K562 (cell line): ENCODE measurements around the gene PALM3. TPM values are rescaled to one million over a fixed set of nuclear protein-coding genes. Genes with fewer than 3 reads are reported as not detected.

Experiments used
- CBFA2T3 ChIP-seq: fragments of 450-650 bp; IDR thresholded peaks from 2 replicates; pipeline ENCODE4 v1.6.1; 2017
- CTCF ChIP-seq, 3 experiments: IDR thresholded peaks in 2 of 3; conservative IDR thresholded peaks in 1 of 3; 2 replicates each; pipeline ENCODE4 v1.5.1; 2011 to 2012; ENCODE audit warnings: low read length in 3 of 3, mild to moderate bottlenecking in 3 of 3, control low read depth in 2 of 3, improper control_type of control experiment in 1 of 3, inconsistent platforms in 1 of 3, low read depth in 1 of 3, mixed read lengths in 1 of 3, moderate library complexity in 1 of 3; ENCODE audit not compliant: insufficient read depth in 2 of 3
- DPF2 ChIP-seq: fragments of 450-650 bp; IDR thresholded peaks from 2 replicates; pipeline ENCODE4 v1.6.1; 2016
- FOXP4 ChIP-seq: sonication (generic); formaldehyde crosslinking; IDR thresholded peaks from 2 replicates; pipeline ENCODE4 v1.8.0; 2022; ENCODE audit warnings: mild to moderate bottlenecking, missing genetic modification reagents, borderline replicate concordance
- HMGN3 ChIP-seq: IDR thresholded peaks from 2 replicates; pipeline ENCODE4 v1.6.1; 2011; ENCODE audit warnings: borderline replicate concordance, low read depth, mild to moderate bottlenecking, mixed read lengths, low read length; ENCODE audit not compliant: insufficient read length; ENCODE audit errors: extremely low read depth
- HNRNPL ChIP-seq: fragments of 200-400 bp; formaldehyde crosslinking; IDR thresholded peaks from 2 replicates; pipeline ENCODE4 v1.6.1; 2017; ENCODE audit warnings: low read depth, mild to moderate bottlenecking, low read length
- ID3 ChIP-seq, 2 experiments: fragments of 250-450 bp in 1 of 2; fragments of 450-650 bp in 1 of 2; sonication (Bioruptor Pico) in 1 of 2; IDR thresholded peaks; 2 replicates each; pipeline versions ENCODE4 v1.6.1 to v1.8.0; 2016 to 2021; ENCODE audit warnings: mild to moderate bottlenecking in 2 of 2, moderate library complexity in 2 of 2, missing compliant biosample characterization in 1 of 2, missing genetic modification characterization in 1 of 2
- PRDM10 ChIP-seq: fragments of 450-650 bp; IDR thresholded peaks from 2 replicates; pipeline ENCODE4 v1.6.1; 2018; ENCODE audit not compliant: partially characterized antibody
- RBM14 ChIP-seq: fragments of 200-400 bp; formaldehyde crosslinking; IDR thresholded peaks from 2 replicates; pipeline ENCODE4 v1.6.1; 2018; ENCODE audit warnings: low read depth, mild to moderate bottlenecking, low read length, moderate library complexity, borderline replicate concordance; ENCODE audit not compliant: insufficient read depth
- SMC3 ChIP-seq: conservative IDR thresholded peaks from 2 replicates; pipeline ENCODE4 v1.6.1; 2011; ENCODE audit warnings: low read depth, low read length, improper control_type of control experiment; ENCODE audit not compliant: insufficient read depth
- SNIP1 ChIP-seq: fragments of 450-650 bp; IDR thresholded peaks from 2 replicates; pipeline ENCODE4 v1.7.1; 2017; ENCODE audit warnings: low read depth, mild to moderate bottlenecking
- STAT5B ChIP-seq: fragments of 250-450 bp; sonication (Bioruptor Pico); IDR thresholded peaks from 2 replicates; pipeline ENCODE4 v1.8.0; 2021; ENCODE audit warnings: mild to moderate bottlenecking, inconsistent platforms
- TAF15 ChIP-seq: fragments of 200-400 bp; formaldehyde crosslinking; IDR thresholded peaks from 2 replicates; pipeline ENCODE4 v1.6.1; 2017; ENCODE audit warnings: mild to moderate bottlenecking, low read depth, low read length, moderate library complexity
- TEAD1 ChIP-seq, 2 experiments: fragments of 450-650 bp in 1 of 2; sonication (generic) in 1 of 2; formaldehyde crosslinking; IDR thresholded peaks; 2 replicates each; pipeline versions ENCODE4 v1.4.0 to v1.8.0; 2020 to 2022; ENCODE audit warnings: mild to moderate bottlenecking in 2 of 2, missing genetic modification reagents in 1 of 2
- TOE1 ChIP-seq, 2 experiments: fragments of 450-650 bp in 1 of 2; sonication (generic) in 1 of 2; formaldehyde crosslinking in 1 of 2; IDR thresholded peaks; 2 replicates each; pipeline versions ENCODE4 v1.7.1 to v1.8.0; 2016 to 2022; ENCODE audit warnings: borderline replicate concordance in 2 of 2, mild to moderate bottlenecking in 2 of 2, antibody characterized with exemption in 1 of 2, inconsistent platforms in 1 of 2, low read depth in 1 of 2, missing genetic modification reagents in 1 of 2, moderate library complexity in 1 of 2
- XRCC5 ChIP-seq: fragments of 200-400 bp; formaldehyde crosslinking; IDR thresholded peaks from 2 replicates; pipeline ENCODE4 v1.6.1; 2017; ENCODE audit warnings: low read depth, mild to moderate bottlenecking, low read length
- ZNF146 ChIP-seq: IDR thresholded peaks from one replicate; pipeline ENCODE4 v1.6.1; 2018; ENCODE audit warnings: missing compliant biosample characterization; ENCODE audit not compliant: unreplicated experiment
- polyA plus RNA-seq, 8 experiments: library from polyadenylated mRNA; depleted of rRNA in 4 of 8; stranded (reverse) in 5 of 8; unstranded in 3 of 8; fragments of >200 nt; fragmentation: Nextera tagmentation in 2 of 8; fragmentation: Illumina TruSeq in 1 of 8; extraction: Ambion mirVana in 2 of 8; extraction: Trizol in 1 of 8; gene quantifications; 2 replicates each; pipeline versions ENCODE4 v1.2.1 to v1.2.3, GENCODE V29; 2011 to 2014; ENCODE audit warnings: inconsistent platforms in 1 of 8, missing spikeins in 1 of 8
- total RNA-seq, 7 experiments: library from RNA; depleted of rRNA in 6 of 7; stranded (reverse); fragments of >200 nt in 6 of 7; fragmentation: Illumina TruSeq in 2 of 7; extraction: Trizol in 2 of 7; gene quantifications; 2 replicates each; pipeline versions ENCODE4 v1.2.1 to v1.2.3, GENCODE V29; 2011 to 2021; ENCODE audit warnings: low replicate concordance in 1 of 7

The PALM3 gene
- total and polyA plus RNA-seq, 9 of the 15 experiments (the other 6 are each of a cell fraction or from before 2014, with no cell fraction given), result 0.07 to 9.3 (median 3.3) TPM

- TF ChIP-seq XRCC5, result peak; percentile 77
- TF ChIP-seq STAT5B, result no peak
- TF ChIP-seq HMGN3, result peak; percentile 100
- TF ChIP-seq PRDM10, result peak; percentile 83
- 0 out of 6 replicates have a peak, but pooled peaks of 1 of the 3 experiments have one; percentile 4 for TF ChIP-seq CTCF (IDR thresholded peaks at IDR 0.05 in 2 of 3, conservative IDR thresholded peaks at IDR 0.05 in 1 of 3; ENCODE audit: insufficient read depth in 2 of 3, low read depth in 1 of 3, low read length in 3 of 3)
- TF ChIP-seq RBM14, result no peak
- TF ChIP-seq ZNF146, result no peak
- peak; percentile 75; the same call in 1 of the 2 replicates for TF ChIP-seq FOXP4 (CRISPR knock-in tag)
- TF ChIP-seq HNRNPL, result no peak
- peak; percentile 99 for TF ChIP-seq CBFA2T3
- no peak for TF ChIP-seq ID3 (CRISPR knock-in tag; IDR thresholded peaks at IDR 0.05)
- peak; percentile 100 for TF ChIP-seq ID3 (tag; IDR thresholded peaks at IDR 0.05)
- TF ChIP-seq TOE1 (IDR thresholded peaks at IDR 0.05; ENCODE audit: borderline replicate concordance), result peak; percentile 87
- no peak for TF ChIP-seq TOE1 (CRISPR knock-in tag; IDR thresholded peaks at IDR 0.05; ENCODE audit: borderline replicate concordance, low read depth)
- TF ChIP-seq DPF2, result peak; percentile 100
- TF ChIP-seq SMC3, result 0 out of 2 replicates have a peak, but pooled peaks have one; percentile 15
- no peak for TF ChIP-seq TAF15
- TF ChIP-seq SNIP1, result no peak
- peak; percentile 62 to 85; a peak in 3 of 4 replicates for TF ChIP-seq TEAD1 (CRISPR knock-in tag; IDR thresholded peaks at IDR 0.05)
These were observed 54.9 kb downstream of the PALM3 start (continued) for GRCh38 chr19:14006766-14007562.
